ENCODE results near the gene FAM81A. TPM values are rescaled to one million over a fixed set of nuclear protein-coding genes. Genes with fewer than 3 reads are reported as not detected.

The FAM81A gene
- total and polyA plus RNA-seq, 5 donors = 1.0 to 4.1 (median 1.6) TPM

- Histone ChIP-seq H3K4me1 (ENCODE audit: control insufficient read depth, insufficient read depth, low read length) (no peaks in the 10 kb centered on the region), H3K27me3 (ENCODE audit: control insufficient read depth, insufficient read depth) (no peaks in the 10 kb centered on the region), H3K27ac (ENCODE audit: low read length) (no peak overlapping the region), H3K9me3 (ENCODE audit: control insufficient read depth, low read length) (no peaks in the 10 kb centered on the region), H3K4me3 (ENCODE audit: low read length) (no peak overlapping the region)
- intact Hi-C loops (cut with DNase I) = no loop called here
- DNase-seq (no peak), ATAC-seq (no peak)
- WGBS = 78% methylated on average over 15 of the region's 15 CpGs
Measured at GRCh38 chr15:59401824-59402569, 36.0 kb upstream of the FAM81A start.

GRCh38 chr15:59405079-59405478, 32.9 kb upstream of the FAM81A start:
- 77% methylated on average over 7 of the region's 7 CpGs for WGBS
- ATAC-seq (no peak), DNase-seq (no peak)
- H3K9me3 ChIP-seq (ENCODE audit: control insufficient read depth, low read length) = no peaks in the 10 kb centered on the region
- H3K4me3 ChIP-seq (ENCODE audit: low read length) = no peak overlapping the region
- no peak overlapping the region for H3K27ac ChIP-seq (ENCODE audit: low read length)
- no peaks in the 10 kb centered on the region for H3K27me3 ChIP-seq (ENCODE audit: control insufficient read depth, insufficient read depth)
- H3K4me1 ChIP-seq (ENCODE audit: control insufficient read depth, insufficient read depth, low read length) = no peaks in the 10 kb centered on the region
- intact Hi-C loops (cut with DNase I) = no loop called here

DNA sequence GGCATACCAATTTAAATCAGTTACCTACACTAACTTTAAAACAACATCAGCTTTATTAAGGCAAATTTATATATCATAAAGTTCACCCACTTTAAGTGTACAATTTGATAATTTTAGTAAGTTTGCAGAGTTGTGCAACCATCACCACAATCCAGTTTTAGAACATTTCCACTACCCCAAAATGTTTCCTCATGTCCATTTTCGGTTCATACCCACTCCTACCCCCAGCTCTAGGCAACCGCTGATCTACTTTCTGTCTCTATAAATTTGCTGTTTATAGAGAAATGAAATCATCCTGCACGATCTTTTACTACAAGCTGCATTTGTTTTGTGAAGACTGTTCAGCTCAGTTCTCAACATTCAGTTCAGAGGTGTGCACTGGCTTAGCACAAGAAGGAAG, 31.5 kb upstream of the FAM81A start:
- intact Hi-C loops (cut with DNase I) = no loop called here
- ATAC-seq (no peak), DNase-seq (no peak)
- Histone ChIP-seq H3K27me3 (ENCODE audit: control insufficient read depth, insufficient read depth) (no peaks in the 10 kb centered on the region), H3K27ac (ENCODE audit: low read length) (no peak overlapping the region), H3K4me1 (ENCODE audit: control insufficient read depth, insufficient read depth, low read length) (no peaks in the 10 kb centered on the region), H3K9me3 (ENCODE audit: control insufficient read depth, low read length) (no peaks in the 10 kb centered on the region), H3K4me3 (ENCODE audit: low read length) (no peak overlapping the region)
- WGBS = 55% methylated on average over 3 of the region's 3 CpGs

- Histone ChIP-seq H3K4me1 (ENCODE audit: control insufficient read depth, insufficient read depth, low read length) (no peaks in the 10 kb centered on the region), H3K27ac (ENCODE audit: low read length) (no peak overlapping the region), H3K9me3 (ENCODE audit: control insufficient read depth, low read length) (no peaks in the 10 kb centered on the region), H3K27me3 (ENCODE audit: control insufficient read depth, insufficient read depth) (no peaks in the 10 kb centered on the region), H3K4me3 (ENCODE audit: low read length) (no peak overlapping the region)
- intact Hi-C loops (cut with DNase I) = no loop called here
- ATAC-seq = no peak
- WGBS = 55% methylated on average over 5 of the region's 5 CpGs
- no peak for DNase-seq
Measured at GRCh38 chr15:59407946-59408345, 30.0 kb upstream of the FAM81A start.

- DNase-seq = no peak
- no peaks in the 10 kb centered on the region for H3K9me3 ChIP-seq (ENCODE audit: control insufficient read depth, low read length)
- H3K27me3 ChIP-seq (ENCODE audit: control insufficient read depth, insufficient read depth) = no peaks in the 10 kb centered on the region
- no peak overlapping the region for H3K4me3 ChIP-seq (ENCODE audit: low read length)
- H3K27ac ChIP-seq (ENCODE audit: low read length) = no peak overlapping the region
- intact Hi-C loops (cut with DNase I) = no loop called here
- 29% methylated on average over 2 of the region's 2 CpGs for WGBS
- ATAC-seq = no peak
- H3K4me1 ChIP-seq (ENCODE audit: control insufficient read depth, insufficient read depth, low read length) = no peaks in the 10 kb centered on the region
Measured at GRCh38 chr15:59410391-59410896, 27.5 kb upstream of the FAM81A start.

DNA sequence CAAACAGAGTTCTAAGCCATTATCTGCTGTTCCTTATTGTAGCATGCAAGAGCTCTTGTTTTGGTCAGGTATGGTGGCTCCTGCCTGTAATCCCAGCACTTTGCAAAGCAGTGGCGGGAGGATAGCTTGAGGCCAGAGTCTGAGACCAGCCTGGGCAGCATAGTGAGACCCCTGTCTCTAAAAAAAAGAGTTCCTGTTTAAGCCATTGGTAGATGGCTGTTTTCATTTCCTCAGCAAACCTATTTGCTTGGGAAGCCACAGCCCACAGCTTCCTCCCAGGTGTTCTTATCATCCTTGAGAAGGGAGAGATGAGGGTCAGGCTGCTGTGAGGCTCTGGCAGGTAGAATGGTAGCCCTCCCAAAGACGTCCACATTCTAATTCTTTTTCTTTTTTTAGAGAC, 24.4 kb upstream of the FAM81A start:
- H3K27me3 ChIP-seq (ENCODE audit: control insufficient read depth, insufficient read depth) = no peaks in the 10 kb centered on the region
- no peaks in the 10 kb centered on the region for H3K4me1 ChIP-seq (ENCODE audit: control insufficient read depth, insufficient read depth, low read length)
- no peak overlapping the region for H3K4me3 ChIP-seq (ENCODE audit: low read length)
- no peaks in the 10 kb centered on the region for H3K9me3 ChIP-seq (ENCODE audit: control insufficient read depth, low read length)
- H3K27ac ChIP-seq (ENCODE audit: low read length) = no peak overlapping the region
- DNase-seq (no peak), ATAC-seq (no peak)
- WGBS = 62% methylated on average over 2 of the region's 2 CpGs
- intact Hi-C loops (cut with DNase I) = no loop called here

GRCh38 chr15:59416816-59417215, 21.2 kb upstream of the FAM81A start:
- DNase-seq = no peak
- no peak overlapping the region for H3K27ac ChIP-seq (ENCODE audit: low read length)
- 63% methylated on average over 4 of the region's 4 CpGs for WGBS
- no peaks in the 10 kb centered on the region for H3K9me3 ChIP-seq (ENCODE audit: control insufficient read depth, low read length)
- H3K4me1 ChIP-seq (ENCODE audit: control insufficient read depth, insufficient read depth, low read length) = no peaks in the 10 kb centered on the region
- intact Hi-C loops (cut with DNase I) = no loop called here
- ATAC-seq = no peak
- no peak overlapping the region for H3K4me3 ChIP-seq (ENCODE audit: low read length)
- H3K27me3 ChIP-seq (ENCODE audit: control insufficient read depth, insufficient read depth) = no peaks in the 10 kb centered on the region

GRCh38 chr15:59419170-59419569, 18.8 kb upstream of the FAM81A start:
- intact Hi-C loops (cut with DNase I) = no loop called here
- no peaks in the 10 kb centered on the region for H3K9me3 ChIP-seq (ENCODE audit: control insufficient read depth, low read length)
- DNase-seq = no peak
- H3K4me3 ChIP-seq (ENCODE audit: low read length) = no peak overlapping the region
- 58% methylated on average over 1 of the region's 1 CpG for WGBS
- H3K4me1 ChIP-seq (ENCODE audit: control insufficient read depth, insufficient read depth, low read length) = no peaks in the 10 kb centered on the region
- no peak overlapping the region for H3K27ac ChIP-seq (ENCODE audit: low read length)
- ATAC-seq = no peak
- H3K27me3 ChIP-seq (ENCODE audit: control insufficient read depth, insufficient read depth) = no peaks in the 10 kb centered on the region

- no peak for ATAC-seq
- no peaks in the 10 kb centered on the region for H3K9me3 ChIP-seq (ENCODE audit: control insufficient read depth, low read length)
- no peak overlapping the region for H3K4me3 ChIP-seq (ENCODE audit: low read length)
- H3K4me1 ChIP-seq (ENCODE audit: control insufficient read depth, insufficient read depth, low read length) = no peaks in the 10 kb centered on the region
- WGBS = 84% methylated on average over 3 of the region's 3 CpGs
- no peaks in the 10 kb centered on the region for H3K27me3 ChIP-seq (ENCODE audit: control insufficient read depth, insufficient read depth)
- H3K27ac ChIP-seq (ENCODE audit: low read length) = no peak overlapping the region
- no peak for DNase-seq
- intact Hi-C loops (cut with DNase I) = no loop called here
Measured at GRCh38 chr15:59420108-59420507, 17.9 kb upstream of the FAM81A start.

GRCh38 chr15:59420986-59421618, 16.9 kb upstream of the FAM81A start:
- Histone ChIP-seq H3K4me3 (ENCODE audit: low read length) (no peak overlapping the region), H3K27me3 (ENCODE audit: control insufficient read depth, insufficient read depth) (no peaks in the 10 kb centered on the region), H3K27ac (ENCODE audit: low read length) (no peak overlapping the region), H3K9me3 (ENCODE audit: control insufficient read depth, low read length) (no peaks in the 10 kb centered on the region), H3K4me1 (ENCODE audit: control insufficient read depth, insufficient read depth, low read length) (no peaks in the 10 kb centered on the region)
- 35% methylated on average over 12 of the region's 16 CpGs for WGBS
- ATAC-seq (no peak), DNase-seq (no peak)
- intact Hi-C loops (cut with DNase I) = no loop called here

DNA sequence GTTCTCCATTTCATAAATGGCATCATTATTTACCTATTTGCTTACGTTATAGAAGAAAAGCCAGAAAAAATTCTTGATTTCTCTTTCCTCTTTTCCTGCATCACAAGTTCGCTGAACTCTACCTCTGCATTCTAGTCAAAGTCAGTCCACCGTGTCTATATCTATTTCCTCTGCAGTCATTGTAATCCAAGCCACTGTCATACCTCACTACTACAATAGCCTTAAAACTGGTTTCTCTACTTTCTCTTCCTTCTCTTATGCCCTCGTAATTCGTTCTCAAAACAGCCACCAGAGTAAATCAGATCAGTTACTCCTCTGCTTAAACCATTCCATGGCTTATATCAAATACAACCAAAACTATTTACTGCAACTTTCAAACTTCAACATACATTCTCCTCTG, 13.4 kb upstream of the FAM81A start:
- ATAC-seq = no peak
- H3K9me3 ChIP-seq (ENCODE audit: control insufficient read depth, low read length) = no peaks in the 10 kb centered on the region
- intact Hi-C loops (cut with DNase I) = no loop called here
- no peaks in the 10 kb centered on the region for H3K27me3 ChIP-seq (ENCODE audit: control insufficient read depth, insufficient read depth)
- no peaks in the 10 kb centered on the region for H3K4me1 ChIP-seq (ENCODE audit: control insufficient read depth, insufficient read depth, low read length)
- no peak overlapping the region for H3K27ac ChIP-seq (ENCODE audit: low read length)
- no peak for DNase-seq
- WGBS = 56% methylated on average over 5 of the region's 5 CpGs
- H3K4me3 ChIP-seq (ENCODE audit: low read length) = no peak overlapping the region

All from right cardiac atrium (tissue), 5 donors.